Caco-2 (cell line): ENCODE data around the gene ABHD16A. TPM values are rescaled to one million over a fixed set of nuclear protein-coding genes. Genes with fewer than 3 reads are reported as not detected.

ENCODE experiments used
- BruUV-seq: library from RNA; stranded (reverse); fragments of 400-500 nt; replicated peaks from 2 replicates; lab custom pipeline; 2021; lab: Mats Ljungman, UMichigan
- CTCF ChIA-PET: fragments of 300-600 bp; sonication (Branson Sonifier 250); formaldehyde crosslinking; loops from one replicate; lab custom pipeline; 2022; ENCODE audit warnings: antibody characterized with exemption; lab: Charles Lee
- POLR2A ChIA-PET: fragments of 300-600 bp; sonication (Branson Sonifier 250); formaldehyde crosslinking; loops from one replicate; lab custom pipeline; 2022; ENCODE audit warnings: antibody characterized with exemption; lab: Charles Lee
- DNase-seq, 2 experiments: peaks; one replicate each; pipeline versions ENCODE4 v3.0.0 to v3.0.0-alpha.2; 2020 to 2022
- H3K27me3 ChIP-seq: replicated peaks from 2 replicates; pipeline ENCODE4 v1.6.0; 2011; ENCODE audit warnings: low read length; ENCODE audit not compliant: control insufficient read depth, insufficient read depth
- H3K36me3 ChIP-seq: 2 replicates; pipeline ENCODE4 v1.5.1; 2011; ENCODE audit warnings: low read length; ENCODE audit not compliant: control insufficient read depth, insufficient read depth
- H3K4me1 ChIP-seq: fragments of 250-450 bp; sonication (Bioruptor Pico); 2 replicates; pipeline ENCODE4 v1.5.1; 2020; ENCODE audit warnings: mild to moderate bottlenecking
- H3K4me3 ChIP-seq: 2 replicates; pipeline ENCODE4 v1.5.1; 2011; ENCODE audit warnings: low read depth, mild to moderate bottlenecking, control low read depth, low read length
- H3K9me3 ChIP-seq: fragments of 250-450 bp; sonication (Bioruptor Pico); 2 replicates; pipeline ENCODE4 v1.5.1; 2020; ENCODE audit warnings: mild to moderate bottlenecking, moderate library complexity
- H3K27ac Mint-ChIP-seq: one replicate; pipeline ENCODE4 v1.8.0; 2022; ENCODE audit warnings: mixed read lengths; ENCODE audit not compliant: unreplicated experiment
- H3K27me3 Mint-ChIP-seq: one replicate; pipeline ENCODE4 v1.8.0; 2022; ENCODE audit warnings: mixed read lengths; ENCODE audit not compliant: insufficient read depth, unreplicated experiment
- H3K36me3 Mint-ChIP-seq: one replicate; pipeline ENCODE4 v1.8.0; 2022; ENCODE audit warnings: mild to moderate bottlenecking, mixed read lengths; ENCODE audit not compliant: insufficient read depth, unreplicated experiment
- H3K4me1 Mint-ChIP-seq: one replicate; pipeline ENCODE4 v1.8.0; 2022; ENCODE audit warnings: low read depth, mixed read lengths; ENCODE audit not compliant: unreplicated experiment
- H3K4me3 Mint-ChIP-seq: one replicate; pipeline ENCODE4 v1.8.0; 2022; ENCODE audit warnings: mild to moderate bottlenecking, moderate library complexity, mixed read lengths; ENCODE audit not compliant: unreplicated experiment
- H3K9me3 Mint-ChIP-seq: one replicate; pipeline ENCODE4 v1.8.0; 2022; ENCODE audit warnings: mixed read lengths; ENCODE audit not compliant: unreplicated experiment
- CTCF ChIP-seq, 2 experiments: fragments of 200-600 bp in 1 of 2; IDR thresholded peaks; 1 replicate in 1 of 2; 2 replicates in 1 of 2; pipeline versions ENCODE4 v1.5.1 to v1.8.0; 2011 to 2022; ENCODE audit warnings: antibody characterized with exemption in 1 of 2, control low read depth in 1 of 2, inconsistent platforms in 1 of 2, low read depth in 1 of 2, low read length in 1 of 2, mild to moderate bottlenecking in 1 of 2, moderate library complexity in 1 of 2; ENCODE audit not compliant: insufficient read depth in 1 of 2, severe bottlenecking in 1 of 2, unreplicated experiment in 1 of 2
- intact Hi-C: fragments of 100-400 bp; cut with micrococcal nuclease; formaldehyde crosslinking; loops from one replicate; pipeline ENCODE4 v1.10.0; 2022; ENCODE audit not compliant: unreplicated experiment
- total RNA-seq: library from RNA; stranded (reverse); gene quantifications from 2 replicates; pipeline ENCODE4 v1.2.3, GENCODE V29; 2022

ABHD16A gene
- total RNA-seq, 1 experiment from 2014 or later, result 62.7 TPM

- Mint-ChIP-seq H3K9me3 (no peaks in the 10 kb centered on the region), H3K4me3 (no peak overlapping the region), H3K36me3 (peaks cover 29% of the 10 kb centered on the region), H3K27ac (peak overlapping the region; percentile 63), H3K4me1 (peaks cover 10% of the 10 kb centered on the region), H3K27me3 (no peaks in the 10 kb centered on the region)
- DNase-seq, result no peak
- Histone ChIP-seq H3K27me3 (no peaks in the 10 kb centered on the region), H3K9me3 (no peaks in the 10 kb centered on the region), H3K4me3 (no peak overlapping the region), H3K36me3 (no peaks in the 10 kb centered on the region; the same call in 1 of the 2 replicates), H3K4me1 (peaks cover 3% of the 10 kb centered on the region)
- BruUV-seq, result no TSS peak
- CTCF ChIA-PET, result no interaction called here
- POLR2A ChIA-PET, result no interaction called here
- TF ChIP-seq CTCF (IDR thresholded peaks at IDR 0.05; ENCODE audit: insufficient read depth in 1 of 2, low read depth in 1 of 2, low read length in 1 of 2, severe bottlenecking in 1 of 2, unreplicated experiment in 1 of 2), result no peak
- intact Hi-C loops, result no loop called here
Observed at GRCh38 chr6:31676322-31676903, 26.7 kb downstream of the ABHD16A start.

- peaks cover 13% of the 10 kb centered on the region for H3K4me1 Mint-ChIP-seq
- ChIA-PET POLR2A (interaction anchor here (0.6 to 1.3 kb wide), 3 partner anchors 9 to 122 kb away, joined by 4 to 5 read pairs (median 5); partner anchors contain the start of genes C6orf47 and NFKBIL1), CTCF (interaction anchor here (1.4 kb wide), 1 partner anchor 34 kb away, joined by 3 read pairs; the partner anchor contains the start of gene ABHD16A)
- BruUV-seq, result no TSS peak
- H3K4me3 Mint-ChIP-seq, result no peak within 1 kb of the TSS
- DNase-seq, result no peak
- no peak for TF ChIP-seq CTCF (IDR thresholded peaks at IDR 0.05; ENCODE audit: insufficient read depth in 1 of 2, low read depth in 1 of 2, low read length in 1 of 2, severe bottlenecking in 1 of 2, unreplicated experiment in 1 of 2)
- H3K27me3 ChIP-seq, result no peaks in the 10 kb centered on the region
- H3K9me3 ChIP-seq, result no peaks in the 10 kb centered on the region
- no peaks in the 10 kb centered on the region for H3K9me3 Mint-ChIP-seq
- peaks cover 85% of the 10 kb centered on the region for H3K36me3 Mint-ChIP-seq
- no peak within 1 kb of the TSS for H3K27ac Mint-ChIP-seq
- H3K36me3 ChIP-seq, result peaks cover 2% of the 10 kb centered on the region; the same call in 1 of the 2 replicates
- no peak within 1 kb of the TSS for H3K4me3 ChIP-seq
- H3K27me3 Mint-ChIP-seq, result no peaks in the 10 kb centered on the region
- intact Hi-C loops, result loop anchor here (5.0 kb wide), 3 partner anchors 68 to 158 kb away; partner anchors contain the start of genes ATP6V1G2, CLIC1, HSPA1B and NFKBIL1
- H3K4me1 ChIP-seq, result peaks cover 6% of the 10 kb centered on the region; the same call in 1 of the 2 replicates
Observed at GRCh38 chr6:31669676-31670075, 33.4 kb downstream of the ABHD16A start, which contains the start of gene LY6G5B. Gene LY6G5B, plus strand, starts transcription at chr6:31669976. Its CDS starts 975 bp downstream, at chr6:31670951.

GRCh38 chr6:31666337-31666965 lies 36.7 kb downstream of the ABHD16A start:
- Mint-ChIP-seq H3K27me3 (no peaks in the 10 kb centered on the region), H3K4me3 (peak overlapping the region; percentile 86), H3K36me3 (peaks cover 94% of the 10 kb centered on the region), H3K27ac (peak overlapping the region; percentile 96), H3K9me3 (no peaks in the 10 kb centered on the region), H3K4me1 (peaks cover 25% of the 10 kb centered on the region)
- Histone ChIP-seq H3K4me3 (peak overlapping the region; percentile 90), H3K27me3 (no peaks in the 10 kb centered on the region), H3K9me3 (no peaks in the 10 kb centered on the region), H3K36me3 (peaks cover 4% of the 10 kb centered on the region), H3K4me1 (peaks cover 17% of the 10 kb centered on the region)
- ChIA-PET POLR2A (no interaction called here), CTCF (interaction anchor here (0.7 to 1.0 kb wide), 3 partner anchors 15 to 89 kb away, joined by 3 to 7 read pairs (median 3); partner anchors contain the start of gene LY6G5C)
- TF ChIP-seq CTCF (IDR thresholded peaks at IDR 0.05; ENCODE audit: insufficient read depth in 1 of 2, low read depth in 1 of 2, low read length in 1 of 2, severe bottlenecking in 1 of 2, unreplicated experiment in 1 of 2), result no peak
- no TSS peak for BruUV-seq
- intact Hi-C loops, result loop anchor here (5.0 kb wide), 3 partner anchors 71 to 161 kb away; partner anchors contain the start of genes ATP6V1G2, CLIC1, HSPA1B and NFKBIL1
- no peak for DNase-seq
